ENCODE measurements around the gene BLOC1S4.

Gene BLOC1S4

DNA sequence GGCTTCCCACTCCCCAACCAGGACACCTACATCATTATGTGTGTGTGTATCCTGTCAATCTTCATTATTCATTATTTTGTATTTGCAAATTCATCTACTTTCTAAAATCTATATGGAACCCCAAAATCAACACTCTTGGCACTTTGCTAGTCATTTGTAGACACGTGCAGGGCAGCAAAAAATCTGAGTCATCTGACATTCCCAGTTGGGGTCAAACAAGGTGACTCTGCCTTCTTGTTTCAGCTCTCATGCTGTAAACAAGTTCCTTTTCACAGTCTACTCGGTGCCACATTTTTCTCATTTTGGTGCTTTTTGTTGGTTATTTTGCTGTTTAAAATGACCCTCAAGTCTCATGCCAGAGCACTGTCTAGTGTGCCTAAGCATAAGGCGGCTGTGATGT lies 12.2 kb upstream of the BLOC1S4 start:
- H3K79me2 ChIP-seq (ENCODE audit: control insufficient read depth, insufficient read depth, low read length, unreplicated experiment), result peaks cover 48% of the 10 kb centered on the region
- no peak overlapping the region for H3K4me3 ChIP-seq (ENCODE audit: low read depth, low read length)
- H3K27me3 ChIP-seq (ENCODE audit: insufficient read depth, low read length), result no peaks in the 10 kb centered on the region
- H2AFZ ChIP-seq (ENCODE audit: low read length, unreplicated experiment), result no peak overlapping the region
- no peak overlapping the region for H3K27ac ChIP-seq (ENCODE audit: low read depth, low read length)
- peaks cover 22% of the 10 kb centered on the region for H3K36me3 ChIP-seq (ENCODE audit: insufficient read depth, low read length)
- H3K4me1 ChIP-seq (ENCODE audit: control insufficient read depth, insufficient read depth, low read length, unreplicated experiment), result peaks cover 18% of the 10 kb centered on the region

DNA sequence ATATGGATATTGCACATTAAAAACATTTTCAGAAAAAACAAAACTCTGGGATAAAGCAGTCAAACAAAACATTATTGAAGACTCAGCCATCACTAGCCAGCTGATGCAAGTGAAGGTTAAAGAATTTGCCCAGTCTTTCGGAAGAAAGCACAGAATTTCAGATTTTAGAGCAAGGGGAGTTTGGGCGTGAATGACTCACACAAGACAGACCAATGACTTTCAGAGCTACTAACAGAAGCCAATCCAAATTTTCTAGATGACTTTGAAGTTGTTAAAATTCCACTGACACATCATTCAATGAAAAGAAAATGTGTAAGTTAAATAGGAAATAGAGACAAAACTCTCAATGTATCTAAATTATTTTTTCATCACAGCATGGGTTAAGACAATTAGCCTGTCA lies 10.3 kb upstream of the BLOC1S4 start:
- H2AFZ ChIP-seq (ENCODE audit: low read length, unreplicated experiment), result no peak overlapping the region
- no peak overlapping the region for H3K27ac ChIP-seq (ENCODE audit: low read depth, low read length)
- peaks cover 56% of the 10 kb centered on the region for H3K79me2 ChIP-seq (ENCODE audit: control insufficient read depth, insufficient read depth, low read length, unreplicated experiment)
- peaks cover 22% of the 10 kb centered on the region for H3K4me1 ChIP-seq (ENCODE audit: control insufficient read depth, insufficient read depth, low read length, unreplicated experiment)
- peaks cover 22% of the 10 kb centered on the region for H3K36me3 ChIP-seq (ENCODE audit: insufficient read depth, low read length)
- no peaks in the 10 kb centered on the region for H3K27me3 ChIP-seq (ENCODE audit: insufficient read depth, low read length)
- no peak overlapping the region for H3K4me3 ChIP-seq (ENCODE audit: low read depth, low read length)

DNA sequence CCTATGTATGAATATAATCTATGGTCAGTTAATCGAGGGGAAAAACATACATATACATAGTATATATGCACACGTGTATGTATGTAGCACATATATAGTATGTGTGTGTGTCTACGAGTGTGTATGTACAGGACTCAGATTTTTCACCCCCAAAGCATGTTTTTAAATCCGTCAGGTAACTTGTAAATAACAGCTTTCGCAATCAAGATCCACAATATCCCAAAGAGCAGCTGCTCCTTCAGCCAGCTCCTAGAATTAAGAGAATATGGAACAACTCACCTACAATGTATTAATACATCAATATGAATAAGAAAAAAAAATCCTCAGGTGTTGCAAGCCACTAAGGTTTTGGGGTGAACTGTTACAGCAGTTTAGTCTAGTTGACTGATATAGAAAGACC lies 9.8 kb upstream of the BLOC1S4 start:
- Histone ChIP-seq H3K79me2 (ENCODE audit: control insufficient read depth, insufficient read depth, low read length, unreplicated experiment) (peaks cover 56% of the 10 kb centered on the region), H2AFZ (ENCODE audit: low read length, unreplicated experiment) (no peak overlapping the region), H3K4me1 (ENCODE audit: control insufficient read depth, insufficient read depth, low read length, unreplicated experiment) (peaks cover 23% of the 10 kb centered on the region), H3K4me3 (ENCODE audit: low read depth, low read length) (no peak overlapping the region), H3K36me3 (ENCODE audit: insufficient read depth, low read length) (peaks cover 22% of the 10 kb centered on the region), H3K27me3 (ENCODE audit: insufficient read depth, low read length) (no peaks in the 10 kb centered on the region), H3K27ac (ENCODE audit: low read depth, low read length) (no peak overlapping the region)

DNA sequence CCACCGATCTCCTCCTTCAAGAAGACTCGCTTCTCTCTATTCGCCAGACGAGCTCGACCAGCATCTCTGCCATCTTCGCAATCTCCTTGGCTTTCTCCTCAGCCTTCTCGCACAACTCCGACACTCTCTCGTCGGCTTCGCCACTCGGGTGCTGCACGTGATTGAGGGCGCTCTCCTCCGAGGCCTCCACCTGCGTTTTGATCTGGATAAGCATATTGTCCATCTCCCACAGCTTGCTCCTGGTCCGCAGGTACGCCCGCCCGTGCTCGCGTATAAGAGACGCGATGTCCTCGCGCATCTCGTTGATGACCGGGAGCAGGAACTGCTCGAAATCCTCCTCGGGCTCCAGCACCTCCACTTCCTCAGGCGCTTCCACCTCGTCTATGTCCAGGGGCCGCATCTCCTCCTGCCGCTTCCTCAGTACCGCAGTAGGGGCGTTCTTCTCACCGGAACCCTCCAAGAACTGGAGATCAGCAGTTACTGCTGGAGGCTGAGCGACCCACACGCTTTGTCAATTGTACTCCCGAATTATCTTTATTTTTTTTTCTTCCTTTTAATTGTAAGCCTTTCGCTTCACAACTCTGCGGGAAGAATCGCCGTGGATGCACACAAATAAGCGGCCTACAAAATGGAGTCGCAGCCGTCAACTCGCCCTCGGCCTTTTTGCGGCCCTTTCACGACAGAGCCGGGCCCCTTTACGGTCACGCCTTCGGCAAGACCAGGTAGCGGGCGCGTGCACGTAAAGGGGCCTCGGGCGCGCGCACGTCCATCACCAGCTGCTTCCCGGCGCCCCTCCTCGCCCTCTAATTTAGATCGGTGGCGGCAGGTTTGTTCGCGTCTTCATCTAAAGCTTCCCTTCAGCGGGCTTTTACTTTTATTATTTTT lies 6.5 kb upstream of the BLOC1S4 start, which contains the start of gene MRFAP1L1:
Gene MRFAP1L1, minus strand, starts transcription at position 636 of the 885 bp plus-strand sequence. Its CDS starts 236 bp downstream, at position 400.
- peak within 1 kb of the TSS; percentile 84 for H2AFZ ChIP-seq (ENCODE audit: low read length, unreplicated experiment)
- no peaks in the 10 kb centered on the region for H3K27me3 ChIP-seq (ENCODE audit: insufficient read depth, low read length)
- peak within 1 kb of the TSS; percentile 99 for H3K4me3 ChIP-seq (ENCODE audit: low read depth, low read length)
- H3K79me2 ChIP-seq (ENCODE audit: control insufficient read depth, insufficient read depth, low read length, unreplicated experiment), result peaks cover 51% of the 10 kb centered on the region
- H3K27ac ChIP-seq (ENCODE audit: low read depth, low read length), result peak within 1 kb of the TSS; percentile 63
- peaks cover 17% of the 10 kb centered on the region for H3K4me1 ChIP-seq (ENCODE audit: control insufficient read depth, insufficient read depth, low read length, unreplicated experiment)
- peaks cover 13% of the 10 kb centered on the region; the same call in 1 of the 2 replicates for H3K36me3 ChIP-seq (ENCODE audit: insufficient read depth, low read length)

DNA sequence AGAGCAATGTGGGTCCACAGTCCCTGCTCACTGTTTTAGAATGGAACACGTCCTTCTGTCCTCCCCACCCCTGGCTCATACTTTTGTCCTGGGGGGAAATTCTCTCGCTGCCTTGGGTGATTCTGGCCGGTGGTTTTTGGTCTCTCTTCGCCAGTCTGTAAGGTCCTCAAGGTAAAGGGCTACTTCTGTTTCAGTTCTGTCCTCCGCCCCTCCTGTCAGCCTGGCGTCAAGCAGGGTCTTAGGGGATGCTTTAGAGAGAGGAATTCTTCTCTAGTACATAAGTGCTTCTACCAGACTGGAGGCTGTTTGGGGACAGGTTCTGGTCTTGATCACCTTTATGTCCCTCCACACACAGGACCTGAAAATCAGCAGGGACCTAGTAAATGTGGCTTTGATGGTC lies 5.7 kb upstream of the BLOC1S4 start:
- no peaks in the 10 kb centered on the region for H3K27me3 ChIP-seq (ENCODE audit: insufficient read depth, low read length)
- peaks cover 42% of the 10 kb centered on the region for H3K79me2 ChIP-seq (ENCODE audit: control insufficient read depth, insufficient read depth, low read length, unreplicated experiment)
- peak overlapping the region; percentile 99 for H3K4me3 ChIP-seq (ENCODE audit: low read depth, low read length)
- H3K27ac ChIP-seq (ENCODE audit: low read depth, low read length), result no peak overlapping the region
- H3K4me1 ChIP-seq (ENCODE audit: control insufficient read depth, insufficient read depth, low read length, unreplicated experiment), result peaks cover 17% of the 10 kb centered on the region
- H3K36me3 ChIP-seq (ENCODE audit: insufficient read depth, low read length), result peaks cover 13% of the 10 kb centered on the region; the same call in 1 of the 2 replicates
- H2AFZ ChIP-seq (ENCODE audit: low read length, unreplicated experiment), result peak overlapping the region; percentile 84

DNA sequence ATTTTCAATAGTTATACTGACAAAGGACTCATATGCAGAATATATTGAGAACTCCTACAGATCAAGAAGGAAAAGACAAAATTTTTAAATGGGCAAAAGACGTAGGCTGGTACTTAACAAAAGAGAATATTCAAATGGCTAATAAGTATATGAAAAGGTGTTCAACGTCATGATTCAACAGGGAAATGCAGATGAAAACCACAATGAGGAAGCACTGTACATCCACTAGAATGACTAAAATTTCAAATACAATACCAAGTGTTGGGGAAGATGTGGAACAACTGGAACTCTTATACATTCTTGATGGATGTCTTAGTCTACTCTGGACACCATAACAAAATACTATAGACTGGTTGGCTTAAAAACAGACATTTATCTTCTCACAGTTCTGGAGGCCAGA lies 5.0 kb upstream of the BLOC1S4 start:
- Histone ChIP-seq H3K27me3 (ENCODE audit: insufficient read depth, low read length) (no peaks in the 10 kb centered on the region), H3K4me3 (ENCODE audit: low read depth, low read length) (peak overlapping the region; percentile 99; the same call in 1 of the 2 replicates), H3K79me2 (ENCODE audit: control insufficient read depth, insufficient read depth, low read length, unreplicated experiment) (peaks cover 36% of the 10 kb centered on the region), H3K27ac (ENCODE audit: low read depth, low read length) (no peak overlapping the region), H2AFZ (ENCODE audit: low read length, unreplicated experiment) (no peak overlapping the region), H3K4me1 (ENCODE audit: control insufficient read depth, insufficient read depth, low read length, unreplicated experiment) (peaks cover 17% of the 10 kb centered on the region), H3K36me3 (ENCODE audit: insufficient read depth, low read length) (peaks cover 13% of the 10 kb centered on the region; the same call in 1 of the 2 replicates)

DNA sequence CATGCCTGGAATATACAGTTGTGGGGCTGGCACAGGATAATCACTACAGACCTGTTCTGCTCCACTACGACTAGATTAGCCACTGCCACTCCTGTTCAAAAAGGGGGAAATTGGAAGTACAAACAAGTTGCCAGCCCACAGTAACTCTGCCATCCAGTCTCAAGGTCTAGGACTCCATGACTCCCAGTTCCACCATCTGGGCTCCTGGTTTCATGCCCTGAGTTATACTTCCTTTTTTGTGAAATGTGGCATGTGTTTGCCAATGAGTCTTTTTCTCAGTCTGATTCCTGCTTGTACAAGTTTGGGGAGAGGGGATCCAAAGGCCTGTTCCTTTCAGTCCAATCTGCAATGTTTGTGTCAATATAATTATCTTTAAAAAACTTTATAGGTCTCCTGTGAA lies 1.0 kb upstream of the BLOC1S4 start:
- H3K27me3 ChIP-seq (ENCODE audit: insufficient read depth, low read length), result no peaks in the 10 kb centered on the region
- no peak overlapping the region for H3K27ac ChIP-seq (ENCODE audit: low read depth, low read length)
- H3K4me3 ChIP-seq (ENCODE audit: low read depth, low read length), result no peak overlapping the region
- H3K4me1 ChIP-seq (ENCODE audit: control insufficient read depth, insufficient read depth, low read length, unreplicated experiment), result peaks cover 11% of the 10 kb centered on the region
- no peak overlapping the region for H2AFZ ChIP-seq (ENCODE audit: low read length, unreplicated experiment)
- peaks cover 24% of the 10 kb centered on the region for H3K79me2 ChIP-seq (ENCODE audit: control insufficient read depth, insufficient read depth, low read length, unreplicated experiment)
- H3K36me3 ChIP-seq (ENCODE audit: insufficient read depth, low read length), result no peaks in the 10 kb centered on the region

DNA sequence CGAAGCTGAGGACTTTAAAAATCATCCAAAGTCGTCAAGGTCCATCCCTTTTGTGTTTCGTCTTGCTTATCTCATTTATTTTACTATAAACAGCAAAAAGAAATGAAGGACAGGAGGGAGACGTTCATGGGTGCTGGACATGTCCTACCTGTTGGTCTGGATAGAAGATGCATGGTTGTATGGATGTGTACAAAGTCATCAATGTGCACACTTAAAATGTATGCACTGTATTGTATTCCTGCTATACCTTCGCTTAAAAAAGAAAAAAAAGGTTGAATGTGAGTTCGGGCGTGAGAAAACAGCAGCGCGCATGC lies 313 bp upstream of the BLOC1S4 start:
- H3K79me2 ChIP-seq (ENCODE audit: control insufficient read depth, insufficient read depth, low read length, unreplicated experiment), result peaks cover 24% of the 10 kb centered on the region
- H3K4me3 ChIP-seq (ENCODE audit: low read depth, low read length), result peak overlapping the region; percentile 82
- H3K27ac ChIP-seq (ENCODE audit: low read depth, low read length), result no peak overlapping the region
- H3K36me3 ChIP-seq (ENCODE audit: insufficient read depth, low read length), result no peaks in the 10 kb centered on the region
- peak overlapping the region; percentile 43 for H2AFZ ChIP-seq (ENCODE audit: low read length, unreplicated experiment)
- H3K27me3 ChIP-seq (ENCODE audit: insufficient read depth, low read length), result no peaks in the 10 kb centered on the region
- H3K4me1 ChIP-seq (ENCODE audit: control insufficient read depth, insufficient read depth, low read length, unreplicated experiment), result peaks cover 7% of the 10 kb centered on the region

DNA sequence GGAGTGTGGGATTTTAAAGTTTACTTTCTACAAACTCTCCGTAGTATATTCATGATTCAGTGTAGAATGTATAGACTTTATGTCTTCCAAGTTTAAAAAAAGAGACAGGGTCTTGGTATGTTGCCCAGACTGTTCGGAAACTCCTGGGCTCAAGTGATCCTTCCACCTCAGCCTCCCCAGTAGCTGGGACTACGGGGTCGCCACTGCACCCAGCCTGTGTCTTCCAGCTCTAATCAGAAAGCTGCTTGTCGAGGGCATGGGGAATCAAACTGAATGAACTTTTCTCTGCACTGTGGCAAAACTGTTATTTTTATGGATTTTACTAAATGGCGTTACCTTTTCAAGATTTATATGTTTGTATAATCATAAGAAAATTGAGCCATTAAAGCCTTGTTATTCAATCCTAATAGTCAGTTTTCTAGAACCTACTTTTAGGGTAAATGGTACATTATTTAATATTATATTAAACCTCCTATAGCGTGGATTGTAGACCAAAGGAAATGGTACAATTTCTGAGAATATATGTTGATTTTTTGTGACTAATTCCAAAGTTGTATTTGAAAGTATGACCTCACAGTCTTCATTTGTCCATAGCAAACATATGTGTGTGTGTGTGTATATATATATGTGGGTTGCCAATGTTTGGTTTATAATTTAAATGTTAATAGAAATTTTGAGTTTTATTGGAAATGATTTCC lies 1.1 kb downstream of the BLOC1S4 start:
- Histone ChIP-seq H3K4me3 (ENCODE audit: low read depth, low read length) (peak overlapping the region; percentile 82), H3K27ac (ENCODE audit: low read depth, low read length) (no peak overlapping the region), H3K36me3 (ENCODE audit: insufficient read depth, low read length) (no peaks in the 10 kb centered on the region), H3K79me2 (ENCODE audit: control insufficient read depth, insufficient read depth, low read length, unreplicated experiment) (peaks cover 24% of the 10 kb centered on the region), H3K27me3 (ENCODE audit: insufficient read depth, low read length) (no peaks in the 10 kb centered on the region), H3K4me1 (ENCODE audit: control insufficient read depth, insufficient read depth, low read length, unreplicated experiment) (peaks cover 5% of the 10 kb centered on the region), H2AFZ (ENCODE audit: low read length, unreplicated experiment) (no peak overlapping the region)

DNA sequence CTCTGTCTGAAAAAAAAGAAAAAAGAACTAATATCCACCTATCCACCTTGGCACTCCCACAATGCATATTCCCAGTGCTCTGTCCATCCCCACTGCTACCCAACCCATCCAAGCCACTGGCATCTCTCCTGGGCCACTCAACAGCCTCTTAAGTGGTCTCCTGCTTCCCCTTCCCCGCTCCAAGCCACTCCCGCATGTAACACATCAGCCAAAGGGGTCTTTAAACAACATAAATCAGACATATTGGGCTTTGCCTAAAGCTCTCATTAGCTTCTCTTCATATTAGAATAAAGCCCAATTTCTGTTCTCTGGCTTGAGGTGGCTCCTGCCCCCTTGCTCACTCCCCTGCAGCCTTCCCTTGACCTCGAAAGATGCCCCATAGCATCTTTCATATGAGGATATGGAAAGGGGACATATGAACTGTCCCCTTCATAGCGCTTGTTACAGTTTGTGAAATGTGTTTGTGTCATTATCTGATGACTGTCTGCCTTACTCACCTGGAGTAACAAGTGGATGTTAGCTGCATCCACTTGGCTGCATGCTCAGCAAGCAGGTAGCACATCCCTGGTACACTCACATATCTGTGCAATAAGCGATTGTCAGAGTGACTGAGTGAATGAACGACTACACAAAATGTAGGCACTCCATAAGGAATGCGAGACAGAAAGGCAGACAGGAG lies 3.1 kb downstream of the BLOC1S4 start:
- Histone ChIP-seq H3K27me3 (ENCODE audit: insufficient read depth, low read length) (no peaks in the 10 kb centered on the region), H3K27ac (ENCODE audit: low read depth, low read length) (no peak overlapping the region), H3K79me2 (ENCODE audit: control insufficient read depth, insufficient read depth, low read length, unreplicated experiment) (peaks cover 24% of the 10 kb centered on the region), H2AFZ (ENCODE audit: low read length, unreplicated experiment) (no peak overlapping the region), H3K4me1 (ENCODE audit: control insufficient read depth, insufficient read depth, low read length, unreplicated experiment) (peaks cover 5% of the 10 kb centered on the region), H3K4me3 (ENCODE audit: low read depth, low read length) (no peak overlapping the region), H3K36me3 (ENCODE audit: insufficient read depth, low read length) (no peaks in the 10 kb centered on the region)
